ENCODE data around the gene EPB41L3.
"Not testable (repeated sequence)": the region's sequence is repeated elsewhere in the genome, so short reads cannot be mapped to it uniquely, and the experiment has no call there.

EPB41L3 gene

DNA sequence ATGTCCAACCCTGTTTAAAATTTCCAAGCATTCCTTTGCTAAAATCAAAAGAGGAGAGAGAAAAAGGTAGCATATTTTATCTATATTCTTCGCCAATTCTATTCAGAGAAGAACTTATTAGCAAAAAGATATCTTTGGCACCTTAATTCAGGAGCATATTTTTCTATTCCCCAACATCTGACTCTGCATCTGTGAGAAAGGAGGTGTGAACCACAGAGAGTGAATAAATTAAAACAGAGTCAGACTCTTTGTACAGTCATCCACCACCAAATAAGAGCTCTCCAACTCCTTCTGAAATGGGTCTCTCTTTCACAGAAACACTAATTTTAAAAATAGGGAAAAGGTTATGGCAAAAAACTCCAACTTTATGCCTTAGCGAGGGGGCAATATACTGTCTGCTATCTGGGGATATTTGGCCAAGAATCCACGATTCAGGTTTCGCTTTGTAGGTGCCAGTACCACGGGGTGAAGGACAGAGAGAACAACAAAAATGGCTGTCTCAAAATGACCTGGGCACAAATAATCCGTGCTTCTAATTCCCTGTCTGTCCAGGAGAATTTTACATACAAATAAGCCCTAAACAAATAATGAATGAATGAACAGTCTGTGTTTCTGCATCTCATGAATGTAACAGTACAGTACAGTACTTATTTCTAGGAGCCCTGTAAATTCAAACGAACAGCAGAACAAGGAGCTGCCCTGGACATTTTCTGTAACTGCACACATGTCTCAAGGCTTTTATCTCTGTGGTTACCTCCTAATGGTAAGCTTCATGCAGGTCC is 43.4 kb downstream of the EPB41L3 start:
- DNase-seq (ENCODE audit: low spot score) (no peak), FAIRE-seq (no peak)

DNA sequence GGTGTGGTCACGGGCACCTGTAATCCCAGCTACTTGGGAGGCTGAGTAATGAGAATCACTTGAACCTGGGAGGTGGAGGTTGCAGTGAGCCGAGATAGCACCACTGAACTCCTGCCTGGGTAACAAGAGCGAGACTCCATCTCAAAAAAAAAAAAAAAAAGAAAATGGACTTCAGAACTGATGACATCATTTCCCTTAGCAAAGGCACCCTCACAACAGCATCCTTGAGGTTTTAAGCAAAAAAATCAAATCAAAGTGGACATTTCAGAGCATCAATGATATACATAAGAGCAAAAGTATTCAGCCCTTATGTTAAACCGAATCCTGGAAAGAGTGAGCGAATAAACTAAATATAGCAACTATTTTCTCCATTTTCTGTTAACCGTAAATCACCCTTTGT is 45.3 kb downstream of the EPB41L3 start:
- DNase-seq (ENCODE audit: low spot score) (no peak), FAIRE-seq (no peak)

DNA sequence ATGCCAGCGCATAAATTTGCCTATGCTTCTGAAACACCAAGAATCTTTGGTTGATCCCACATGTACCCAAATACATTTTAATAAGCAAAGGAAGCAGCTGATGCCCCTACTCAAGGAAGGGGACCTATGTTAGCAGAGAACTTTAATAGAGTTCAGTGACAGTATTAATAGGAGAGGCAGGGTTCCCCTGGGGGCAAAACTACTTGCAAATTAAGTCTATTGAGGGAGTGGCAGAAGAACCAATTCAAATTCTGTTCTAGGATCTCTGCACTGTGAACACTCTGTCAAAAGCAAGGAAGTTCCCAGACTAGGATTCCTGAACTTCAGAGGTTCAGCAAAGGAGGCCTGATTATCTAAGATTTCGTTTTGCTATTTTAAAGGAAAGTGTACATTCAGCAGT is 47.5 kb downstream of the EPB41L3 start:
- FAIRE-seq: no peak

DNA sequence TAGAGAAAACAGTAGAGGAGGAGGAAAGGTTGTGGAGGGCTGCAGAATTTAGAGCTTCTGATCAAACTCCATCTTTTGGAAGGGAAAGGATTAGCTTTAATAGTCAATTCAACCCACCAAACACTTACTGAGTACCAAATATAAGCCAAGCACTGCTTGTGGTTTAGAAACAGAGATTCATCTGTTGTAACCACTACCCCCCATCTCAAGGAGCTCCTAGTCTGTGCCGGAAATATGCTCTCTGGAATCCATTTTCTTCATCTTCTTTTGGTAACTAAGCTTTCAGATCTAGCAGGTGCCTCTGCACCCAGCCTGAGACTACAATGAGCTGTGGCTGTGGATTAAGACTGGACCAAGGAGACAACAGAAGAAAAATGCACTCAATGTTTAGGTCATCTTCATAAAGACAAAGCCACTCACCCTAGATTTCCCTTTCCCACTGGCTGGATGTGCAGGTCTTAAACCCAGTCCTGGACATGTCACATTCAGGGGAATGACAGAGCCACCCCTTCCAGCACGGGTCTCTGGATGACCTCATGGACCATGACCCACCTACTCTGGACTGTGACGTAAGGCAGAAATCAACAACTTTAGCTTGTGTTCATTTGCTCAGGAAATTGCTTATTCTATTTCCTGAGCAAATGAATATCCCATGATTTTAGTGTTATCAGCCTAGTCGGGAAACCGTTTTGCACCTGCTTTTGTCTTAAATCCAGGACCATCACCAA is 52.9 kb downstream of the EPB41L3 start:
- FAIRE-seq (no peak), DNase-seq (ENCODE audit: low spot score) (no peak)

More for the DNA sequence above, 47.5 kb downstream of the EPB41L3 start:
- DNase-seq (ENCODE audit: low spot score): no peak

DNA sequence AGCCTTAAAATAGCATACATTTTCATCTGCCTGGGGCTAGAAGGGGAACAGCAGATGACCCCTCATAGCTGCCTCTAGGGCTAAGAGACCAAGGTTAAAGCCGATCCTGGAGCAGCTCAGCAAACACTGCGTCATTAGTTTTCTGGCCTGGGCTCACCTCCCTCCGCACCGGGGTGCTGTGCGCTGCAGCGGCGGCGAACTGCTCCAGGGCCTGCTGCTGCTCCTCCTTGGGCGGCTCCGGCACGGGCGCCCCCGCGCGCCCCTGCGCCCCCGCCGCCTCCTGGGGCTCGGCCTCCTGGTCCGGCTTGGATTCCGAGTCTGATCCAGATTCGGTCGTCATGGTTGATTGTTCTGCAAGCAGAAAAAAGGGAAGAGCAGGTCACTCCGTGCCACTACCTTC is 55.0 kb downstream of the EPB41L3 start:
- DNase-seq (ENCODE audit: low spot score): no peak
- FAIRE-seq: no peak

DNA sequence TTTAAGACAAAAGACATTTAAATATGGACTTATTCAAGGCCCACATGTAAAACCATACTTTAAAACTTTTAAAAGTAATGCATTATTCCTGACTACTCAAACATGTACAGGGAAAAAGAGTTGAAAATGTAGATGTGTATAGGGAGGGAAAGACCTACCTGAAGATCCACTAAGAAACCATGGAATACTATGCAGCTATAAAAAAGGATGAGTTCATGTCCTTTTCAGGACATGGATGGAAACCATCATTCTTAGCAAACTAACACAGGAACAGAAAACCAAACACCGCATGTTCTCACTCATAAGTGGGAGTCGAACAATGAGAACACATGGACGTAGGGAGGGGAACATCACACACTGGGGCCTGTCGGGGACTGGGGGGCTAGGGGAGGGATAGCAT is 55.8 kb downstream of the EPB41L3 start:
- FAIRE-seq; DNase-seq (ENCODE audit: low spot score): not testable (repeated sequence)

DNA sequence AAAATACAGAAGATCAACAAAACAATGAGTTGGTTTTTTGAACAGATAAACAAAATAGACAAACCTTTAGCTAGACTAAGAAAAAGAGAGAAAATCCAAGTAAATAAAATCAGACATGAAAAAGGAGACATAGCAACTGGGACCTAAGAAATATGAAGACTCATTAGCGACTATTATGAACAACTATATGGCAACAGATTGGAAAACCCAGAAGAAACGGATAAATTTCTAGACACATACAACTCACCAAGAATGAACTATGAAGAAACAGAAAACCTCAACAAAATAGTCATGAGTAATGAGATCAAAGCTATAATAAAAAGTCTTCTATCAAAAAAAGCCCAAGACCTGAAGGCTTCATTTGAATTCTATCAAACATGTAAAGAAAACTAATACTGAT is 59.3 kb downstream of the EPB41L3 start:
- DNase-seq (ENCODE audit: low spot score) (no peak), FAIRE-seq (no peak)

DNA sequence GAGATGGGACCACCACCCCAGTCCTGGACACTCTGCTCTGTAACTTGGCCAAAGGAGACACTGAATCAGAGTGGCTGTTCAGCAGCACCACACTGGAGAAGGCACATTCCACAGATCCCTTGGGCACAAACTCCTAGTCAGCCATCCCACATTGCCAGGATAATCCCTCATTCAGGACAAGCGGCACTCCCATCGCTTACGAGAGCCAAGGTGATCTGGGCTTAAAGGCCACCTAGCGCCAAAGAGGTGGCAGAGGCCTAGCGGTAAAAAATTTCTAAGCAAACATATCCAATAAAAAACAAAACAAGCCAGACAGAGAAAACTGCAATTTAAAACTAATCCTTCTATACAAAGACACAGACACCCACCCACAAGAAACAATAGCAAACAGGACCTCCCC is 62.2 kb downstream of the EPB41L3 start:
- DNase-seq (ENCODE audit: low spot score) (no peak), FAIRE-seq (no peak)

DNA sequence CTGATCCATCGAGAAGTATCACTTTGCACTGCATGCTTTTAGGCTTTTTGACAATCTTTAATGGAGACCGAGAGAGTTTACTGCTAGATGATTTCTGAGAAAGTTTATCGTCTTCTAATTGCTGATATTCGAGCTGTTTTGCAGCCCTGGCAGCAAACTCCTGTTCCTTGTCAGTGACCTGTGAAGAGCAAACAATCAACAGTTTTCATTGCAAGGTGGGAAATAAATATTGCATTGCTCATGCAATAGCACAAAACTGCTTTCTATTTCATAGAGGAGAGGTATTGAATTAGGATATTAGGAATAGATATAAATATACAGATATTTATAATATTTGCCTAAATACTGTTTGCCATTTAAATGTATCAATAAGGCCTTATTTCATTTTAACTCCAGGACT is 65.5 kb downstream of the EPB41L3 start:
- no peak for FAIRE-seq
- DNase-seq (ENCODE audit: low spot score): no peak

DNA sequence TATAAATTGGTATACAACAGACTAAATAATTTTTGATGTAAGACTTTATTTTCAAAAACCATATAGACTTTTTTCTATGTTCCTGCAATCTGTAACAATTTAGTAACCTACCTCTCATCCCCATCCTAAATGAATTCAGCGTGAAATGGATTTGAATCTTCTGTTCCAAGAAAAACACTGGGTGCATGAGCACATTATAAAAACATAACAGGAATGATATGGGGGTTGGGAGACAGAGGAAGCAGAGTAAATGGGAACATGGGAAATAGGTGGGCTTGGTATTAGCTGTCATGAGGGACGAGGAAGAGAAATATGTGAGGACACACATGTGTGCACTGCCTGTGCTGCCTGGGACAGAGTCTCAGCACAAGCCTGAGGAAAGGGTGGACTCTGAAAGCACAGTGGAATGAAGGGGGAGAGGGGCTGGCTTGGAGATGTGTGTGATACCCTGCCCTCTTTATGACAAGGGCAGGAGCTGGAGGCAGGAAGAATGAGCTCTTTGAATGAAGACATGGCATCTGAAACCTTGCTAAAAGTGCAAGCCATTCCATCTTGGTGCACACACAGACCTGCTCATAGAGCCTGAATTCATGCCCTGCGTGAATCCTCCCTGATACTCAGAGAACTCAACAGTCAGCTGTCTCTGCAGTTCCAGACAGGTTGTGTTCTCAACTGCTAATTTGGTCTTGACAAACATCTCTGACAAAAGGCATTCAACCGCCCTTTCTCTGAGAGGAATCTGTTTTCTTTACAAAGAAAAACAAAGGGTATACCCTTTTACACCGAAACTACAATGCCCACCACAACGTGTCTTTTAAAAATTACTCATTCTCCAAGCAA is 66.6 kb downstream of the EPB41L3 start:
- FAIRE-seq: no peak
- DNase-seq (ENCODE audit: low spot score): no peak

DNA sequence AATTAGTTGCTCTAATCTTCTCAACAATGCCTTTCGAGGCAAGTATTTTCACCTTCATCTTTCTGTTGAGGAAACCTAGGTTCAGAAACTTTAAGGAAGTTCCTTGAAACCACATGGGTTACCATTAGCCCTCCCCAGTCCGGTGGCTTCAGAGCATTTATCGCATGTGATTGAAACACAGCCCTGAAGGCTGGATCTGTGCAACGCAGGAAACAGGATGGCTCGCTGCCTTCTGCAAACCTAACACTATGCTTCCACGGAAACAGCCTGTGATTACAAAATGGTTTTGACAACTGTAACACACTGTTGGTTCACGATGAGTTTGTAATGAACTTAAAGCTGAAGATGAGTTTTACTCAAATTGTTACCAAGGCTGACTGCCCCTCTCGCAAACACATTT is 68.5 kb downstream of the EPB41L3 start:
- DNase-seq (ENCODE audit: low spot score): no peak

DNA sequence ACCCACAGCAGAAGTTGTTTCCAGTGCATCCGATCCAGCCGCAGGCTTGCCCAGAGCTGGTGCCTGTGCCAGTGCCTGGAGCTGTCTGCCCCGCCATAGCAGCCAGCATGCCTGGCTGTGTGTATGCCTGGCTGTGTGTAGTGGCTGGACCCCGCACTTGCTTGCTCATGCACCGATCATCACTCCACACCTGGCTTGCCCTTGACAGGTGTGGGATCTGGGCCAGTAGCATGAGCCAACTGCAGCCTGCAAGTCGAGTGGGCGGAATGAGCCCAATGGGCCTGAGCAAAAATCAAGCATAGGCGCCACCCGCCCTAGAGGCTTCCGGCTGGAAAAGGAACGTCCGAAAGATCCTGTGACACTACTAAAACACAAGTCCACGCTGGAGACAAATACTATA is 74.5 kb downstream of the EPB41L3 start:
- FAIRE-seq (no peak), DNase-seq (ENCODE audit: low spot score) (no peak)

More for the DNA sequence above, 68.5 kb downstream of the EPB41L3 start:
- FAIRE-seq: no peak

DNA sequence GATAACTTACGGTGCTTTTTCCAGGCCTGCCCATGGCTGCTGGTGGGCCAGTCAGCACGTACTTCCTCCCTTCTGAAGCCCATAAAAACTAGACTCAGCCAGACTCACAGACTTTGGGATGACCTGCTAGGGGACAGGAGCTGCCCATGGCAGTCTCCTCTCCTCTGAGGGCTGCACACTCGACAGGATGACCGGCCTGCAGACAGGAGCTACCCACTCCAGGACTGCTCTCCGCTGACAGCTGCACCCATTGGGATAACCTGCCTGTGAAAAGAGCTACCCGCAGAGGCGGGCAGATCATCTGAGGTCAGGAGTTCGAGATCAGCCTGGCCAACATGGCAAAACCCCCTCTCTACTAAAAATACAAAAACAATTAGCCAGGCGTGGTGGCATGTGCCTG is 75.4 kb downstream of the EPB41L3 start:
- no peak for DNase-seq (ENCODE audit: low spot score)

DNA sequence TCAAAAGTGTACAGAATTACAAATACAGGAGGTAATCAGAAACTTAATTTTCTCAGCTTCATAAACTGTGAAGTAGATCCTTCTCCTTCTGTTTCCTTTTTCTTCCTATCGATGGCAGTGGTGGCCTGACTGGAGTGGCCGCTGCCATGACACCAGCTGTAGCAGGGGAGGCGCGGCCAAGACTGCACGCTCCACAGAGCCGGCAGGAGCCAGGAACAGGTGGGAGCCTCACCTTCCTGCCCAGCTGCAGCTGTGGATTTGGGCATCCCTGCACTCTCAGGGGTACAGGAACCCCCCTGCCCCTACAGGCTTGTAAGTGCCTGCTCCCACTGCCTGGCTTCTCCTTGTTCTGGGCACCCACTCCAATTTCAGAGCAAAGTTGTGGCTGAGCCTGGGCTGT is 76.1 kb downstream of the EPB41L3 start:
- FAIRE-seq (no peak), DNase-seq (ENCODE audit: low spot score) (no peak)

More for the DNA sequence above, 75.4 kb downstream of the EPB41L3 start:
- FAIRE-seq: no peak

DNA sequence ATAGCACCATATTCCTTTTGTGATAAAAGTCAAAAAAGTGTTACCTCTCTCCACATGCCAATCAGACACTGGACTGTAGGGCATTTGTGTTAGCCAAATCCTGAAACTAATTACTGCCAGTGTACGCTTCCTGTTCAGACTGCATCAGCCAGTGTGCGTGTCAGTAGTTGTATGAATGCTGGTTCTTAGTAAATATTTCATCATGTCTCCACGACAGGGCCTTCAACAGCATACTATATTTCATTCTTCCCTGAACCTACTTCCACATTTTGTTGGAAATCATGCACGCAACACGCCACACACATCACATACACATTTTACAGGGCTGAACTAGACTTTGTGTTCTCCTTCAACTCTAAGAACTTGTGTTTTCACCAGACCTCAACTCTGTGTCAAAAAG is 77.5 kb downstream of the EPB41L3 start:
- DNase-seq (ENCODE audit: low spot score) (no peak), FAIRE-seq (no peak)

DNA sequence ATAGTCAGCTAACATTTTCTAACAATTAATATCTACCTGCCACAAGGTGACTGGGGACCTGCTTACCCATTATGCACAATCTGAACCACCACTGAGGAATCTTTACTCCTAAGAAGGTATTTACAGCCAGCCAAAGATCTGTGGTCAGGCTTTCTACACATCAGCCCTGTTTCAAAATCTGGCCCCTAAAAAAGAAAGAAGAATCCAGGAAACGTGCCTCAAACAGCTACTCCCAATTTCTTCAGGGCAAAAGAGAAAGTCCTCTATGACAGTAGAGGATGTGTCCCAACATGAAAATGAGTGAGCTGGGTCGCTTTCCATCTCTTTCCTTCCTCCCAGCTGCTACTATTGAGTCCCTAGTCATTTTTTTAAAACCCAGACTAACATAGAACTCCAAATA is 79.5 kb downstream of the EPB41L3 start:
- no peak for FAIRE-seq
- no peak for DNase-seq (ENCODE audit: low spot score)

DNA sequence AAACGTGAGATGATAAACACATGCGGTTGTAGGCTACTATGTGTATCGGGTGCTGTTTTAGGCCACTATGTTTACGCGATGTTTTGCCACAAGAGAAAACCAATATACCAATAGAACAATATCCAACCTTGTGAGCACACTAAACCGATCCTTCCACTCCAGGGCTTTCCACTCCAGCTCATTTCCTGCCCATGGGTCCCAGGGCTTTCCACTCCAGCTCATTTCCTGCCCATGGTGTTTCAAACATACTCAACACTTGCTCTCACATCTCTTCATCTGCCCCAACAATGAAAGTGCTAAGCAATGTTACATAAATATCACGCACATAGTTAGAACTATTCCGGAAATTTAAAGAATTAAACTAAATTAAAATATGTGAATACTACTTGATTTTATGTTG is 80.0 kb downstream of the EPB41L3 start:
- FAIRE-seq: no peak
- DNase-seq (ENCODE audit: low spot score): no peak

DNA sequence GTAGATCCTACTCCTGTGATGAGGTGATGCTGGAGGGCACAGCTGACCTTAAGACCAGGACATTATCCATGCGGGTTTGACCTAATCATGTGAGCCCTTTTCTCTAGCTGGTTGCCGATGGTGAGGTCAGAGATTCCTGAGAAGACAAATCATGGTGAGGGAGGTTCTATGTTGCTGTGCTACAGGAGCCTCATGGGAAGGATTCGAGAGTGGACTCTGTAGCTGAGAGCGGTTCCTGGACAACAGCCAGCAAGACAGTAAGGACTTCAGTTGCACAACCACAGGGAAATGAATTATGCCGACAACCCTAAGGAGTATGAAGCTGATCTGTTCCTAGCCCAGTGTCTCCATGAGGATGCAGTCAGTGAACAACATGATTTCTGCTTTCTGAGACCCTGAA is 80.4 kb downstream of the EPB41L3 start:
- peak; percentile 49 for DNase-seq (ENCODE audit: low spot score)
- no peak for FAIRE-seq

DNA sequence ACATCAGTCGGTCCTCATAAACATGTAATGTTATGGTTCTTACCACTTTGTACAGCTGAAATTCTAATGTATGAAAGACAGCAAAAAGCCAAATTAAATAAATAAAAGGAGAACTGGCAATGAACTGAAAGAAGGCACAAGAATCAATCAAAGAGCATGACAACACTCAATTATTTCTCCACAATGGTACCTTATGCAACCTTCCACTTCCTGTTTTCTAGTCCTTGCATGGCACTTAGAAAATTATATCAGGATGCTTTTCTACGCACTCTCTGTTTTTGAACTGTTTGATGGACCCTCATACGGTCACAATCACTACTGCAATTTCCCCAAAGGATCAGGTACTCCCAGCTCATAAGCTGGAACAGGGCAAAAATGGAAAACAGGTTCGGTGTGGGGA is 81.6 kb downstream of the EPB41L3 start:
- no peak for FAIRE-seq
- no peak for DNase-seq (ENCODE audit: low spot score)

DNA sequence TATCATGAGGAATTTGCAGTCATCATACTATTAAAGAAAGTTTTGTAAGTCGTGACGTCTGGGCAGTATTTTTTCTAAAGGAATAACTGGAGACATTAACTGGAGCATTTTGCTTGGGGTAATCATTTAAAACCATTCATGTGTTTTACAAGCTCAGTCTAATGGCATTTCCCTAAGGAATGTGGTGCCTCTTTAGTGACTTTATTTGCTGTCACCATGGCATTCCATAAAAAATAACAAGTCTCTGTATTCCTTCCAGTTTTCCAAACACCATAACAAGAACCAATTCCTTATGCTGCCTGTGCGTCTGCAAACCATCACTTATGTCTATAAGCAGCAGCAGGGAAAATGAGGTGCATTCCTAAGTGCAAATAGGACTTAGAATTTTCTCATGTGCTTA is 82.8 kb downstream of the EPB41L3 start:
- no peak for DNase-seq (ENCODE audit: low spot score)
- FAIRE-seq: no peak

DNA sequence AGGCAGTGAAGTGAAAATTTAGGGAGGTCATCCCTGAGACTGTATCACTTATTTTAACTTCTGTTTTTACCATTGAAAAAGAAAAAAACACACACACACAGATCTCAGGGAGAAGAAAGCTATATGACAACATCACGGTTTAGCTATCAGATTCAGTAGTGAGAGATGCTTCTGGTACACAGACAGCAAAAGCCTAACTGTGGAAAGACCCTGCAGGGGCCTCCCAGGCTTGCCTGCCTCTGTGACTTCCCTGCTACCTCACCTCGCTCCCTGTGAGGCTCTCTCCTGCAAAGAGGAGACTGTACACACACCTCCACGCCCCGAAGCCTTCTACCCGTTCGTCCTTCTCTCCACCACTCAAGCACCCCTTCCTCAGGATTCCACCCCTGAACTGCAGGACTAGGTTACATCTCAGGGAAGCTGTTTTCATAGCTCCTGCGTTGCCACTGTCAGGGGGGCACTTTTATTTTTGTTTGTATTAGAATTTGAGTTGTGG is 86.3 kb downstream of the EPB41L3 start:
- no peak for FAIRE-seq
- DNase-seq (ENCODE audit: low spot score): no peak
